OCI-LY1 (cell line): ENCODE measurements around the gene TNFRSF12A.

Experiments used
- EZH2 ChIP-seq: fragments of 200-600 bp; sonication (generic), shearing (Covaris generic); IDR thresholded peaks from 2 replicates; pipeline ENCODE4 v1.8.0; 2017; ENCODE audit warnings: borderline replicate concordance, mixed run types, mild to moderate bottlenecking, antibody characterized with exemption, low read length, moderate library complexity, mixed read lengths
- TF ChIP-seq, protein P1 (sequence below): fragments of 200-600 bp; sonication (generic), shearing (Covaris generic); IDR thresholded peaks from 2 replicates; pipeline ENCODE4 v1.5.1; 2017; ENCODE audit warnings: mild to moderate bottlenecking, antibody characterized with exemption, low read length, moderate library complexity, mixed read lengths

- TF ChIP-seq, protein P1, sequence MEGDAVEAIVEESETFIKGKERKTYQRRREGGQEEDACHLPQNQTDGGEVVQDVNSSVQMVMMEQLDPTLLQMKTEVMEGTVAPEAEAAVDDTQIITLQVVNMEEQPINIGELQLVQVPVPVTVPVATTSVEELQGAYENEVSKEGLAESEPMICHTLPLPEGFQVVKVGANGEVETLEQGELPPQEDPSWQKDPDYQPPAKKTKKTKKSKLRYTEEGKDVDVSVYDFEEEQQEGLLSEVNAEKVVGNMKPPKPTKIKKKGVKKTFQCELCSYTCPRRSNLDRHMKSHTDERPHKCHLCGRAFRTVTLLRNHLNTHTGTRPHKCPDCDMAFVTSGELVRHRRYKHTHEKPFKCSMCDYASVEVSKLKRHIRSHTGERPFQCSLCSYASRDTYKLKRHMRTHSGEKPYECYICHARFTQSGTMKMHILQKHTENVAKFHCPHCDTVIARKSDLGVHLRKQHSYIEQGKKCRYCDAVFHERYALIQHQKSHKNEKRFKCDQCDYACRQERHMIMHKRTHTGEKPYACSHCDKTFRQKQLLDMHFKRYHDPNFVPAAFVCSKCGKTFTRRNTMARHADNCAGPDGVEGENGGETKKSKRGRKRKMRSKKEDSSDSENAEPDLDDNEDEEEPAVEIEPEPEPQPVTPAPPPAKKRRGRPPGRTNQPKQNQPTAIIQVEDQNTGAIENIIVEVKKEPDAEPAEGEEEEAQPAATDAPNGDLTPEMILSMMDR, result no peak
- no peak for TF ChIP-seq EZH2
These were observed 4.2 kb upstream of the TNFRSF12A start for GRCh38 chr16:3015865-3016521.
